ENCODE results near the gene CDPF1.

DNA sequence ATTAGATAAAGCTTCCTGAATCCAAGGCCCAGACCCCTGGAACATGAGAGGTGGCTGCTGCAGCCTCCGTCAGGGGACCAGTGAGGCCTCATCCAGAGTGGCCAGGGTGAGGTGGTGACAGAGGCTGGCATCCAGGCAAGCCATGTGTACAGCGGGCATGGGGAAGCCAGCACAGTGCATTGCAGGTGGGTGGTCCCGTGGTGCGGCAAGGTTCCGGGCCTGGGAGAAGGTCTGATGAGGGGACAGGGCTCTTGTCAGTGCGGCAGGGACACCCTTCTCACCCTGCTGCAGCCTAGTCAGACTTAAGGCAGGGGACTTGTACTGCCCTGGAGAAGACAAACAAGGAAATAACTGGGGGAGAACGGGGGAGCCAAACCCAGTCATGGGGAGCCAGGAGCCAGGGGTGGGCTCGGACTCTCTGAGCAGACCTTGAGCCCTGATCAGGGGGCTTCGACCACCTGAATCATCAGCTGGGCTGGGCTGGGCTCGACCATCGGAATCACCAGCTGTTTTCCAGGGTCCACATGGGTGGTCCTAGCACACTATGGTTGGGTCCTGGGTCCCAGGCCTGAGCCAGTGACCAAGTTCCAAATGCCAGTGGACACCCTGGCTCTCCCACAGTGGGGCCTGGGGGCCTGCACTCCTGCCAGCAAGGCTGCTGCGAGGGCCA is 22.8 kb upstream of the CDPF1 start:
- TF ChIP-seq, protein P1, sequence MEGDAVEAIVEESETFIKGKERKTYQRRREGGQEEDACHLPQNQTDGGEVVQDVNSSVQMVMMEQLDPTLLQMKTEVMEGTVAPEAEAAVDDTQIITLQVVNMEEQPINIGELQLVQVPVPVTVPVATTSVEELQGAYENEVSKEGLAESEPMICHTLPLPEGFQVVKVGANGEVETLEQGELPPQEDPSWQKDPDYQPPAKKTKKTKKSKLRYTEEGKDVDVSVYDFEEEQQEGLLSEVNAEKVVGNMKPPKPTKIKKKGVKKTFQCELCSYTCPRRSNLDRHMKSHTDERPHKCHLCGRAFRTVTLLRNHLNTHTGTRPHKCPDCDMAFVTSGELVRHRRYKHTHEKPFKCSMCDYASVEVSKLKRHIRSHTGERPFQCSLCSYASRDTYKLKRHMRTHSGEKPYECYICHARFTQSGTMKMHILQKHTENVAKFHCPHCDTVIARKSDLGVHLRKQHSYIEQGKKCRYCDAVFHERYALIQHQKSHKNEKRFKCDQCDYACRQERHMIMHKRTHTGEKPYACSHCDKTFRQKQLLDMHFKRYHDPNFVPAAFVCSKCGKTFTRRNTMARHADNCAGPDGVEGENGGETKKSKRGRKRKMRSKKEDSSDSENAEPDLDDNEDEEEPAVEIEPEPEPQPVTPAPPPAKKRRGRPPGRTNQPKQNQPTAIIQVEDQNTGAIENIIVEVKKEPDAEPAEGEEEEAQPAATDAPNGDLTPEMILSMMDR (IDR thresholded peaks at IDR 0.05; ENCODE audit: insufficient read depth, low read depth, low read length), result no peak
- no peak for TF ChIP-seq EZH2 (IDR thresholded peaks at IDR 0.05; ENCODE audit: insufficient read depth, low read length)
